ENCODE results near the gene ZNF92.
"Not testable (repeated sequence)": the region's sequence is repeated elsewhere in the genome, so short reads cannot be mapped to it uniquely, and the experiment has no call there.

ZNF92 gene

DNA sequence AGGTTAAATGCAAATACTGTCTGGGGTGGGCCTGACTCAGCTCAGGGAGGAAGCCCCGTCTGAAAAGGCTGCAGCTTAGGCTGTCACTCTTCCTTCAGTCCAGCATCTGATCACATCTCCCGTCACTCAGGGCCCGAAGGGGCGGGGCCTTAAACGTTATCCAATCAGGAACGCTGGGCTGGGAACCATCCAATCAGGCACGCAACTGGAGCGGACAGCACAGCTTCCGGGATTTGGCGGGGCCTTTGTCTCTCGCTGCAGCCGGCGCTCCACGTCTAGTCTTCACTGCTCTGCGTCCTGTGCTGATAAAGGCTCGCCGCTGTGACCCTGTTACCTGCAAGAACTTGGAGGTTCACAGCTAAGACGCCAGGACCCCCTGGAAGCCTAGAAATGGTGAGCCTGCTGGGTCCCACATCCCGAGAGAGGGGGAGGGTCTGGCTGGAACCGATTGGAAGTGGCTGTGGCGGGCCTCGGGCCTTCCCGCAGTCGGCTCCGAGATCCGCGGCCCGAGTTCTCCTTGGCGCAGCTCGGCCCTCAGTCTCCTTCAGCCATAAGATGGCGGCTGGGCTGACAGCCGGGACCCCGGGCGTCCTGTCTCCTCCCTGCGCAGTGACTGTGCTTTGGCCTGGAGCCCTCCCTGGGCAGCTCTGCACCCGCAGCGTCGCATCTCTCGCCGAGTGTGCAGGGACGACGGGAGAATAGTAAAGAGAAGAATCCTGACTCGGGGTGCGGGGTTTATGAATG, at the start of gene ZNF92:
ZNF92 (plus strand) TSS at position 248 of the 744 bp plus-strand sequence; CDS start at position 391, 143 bp downstream.
- in situ Hi-C loops (cut with MboI; ENCODE audit: low sequenced_read_pairs): no loop called here

DNA sequence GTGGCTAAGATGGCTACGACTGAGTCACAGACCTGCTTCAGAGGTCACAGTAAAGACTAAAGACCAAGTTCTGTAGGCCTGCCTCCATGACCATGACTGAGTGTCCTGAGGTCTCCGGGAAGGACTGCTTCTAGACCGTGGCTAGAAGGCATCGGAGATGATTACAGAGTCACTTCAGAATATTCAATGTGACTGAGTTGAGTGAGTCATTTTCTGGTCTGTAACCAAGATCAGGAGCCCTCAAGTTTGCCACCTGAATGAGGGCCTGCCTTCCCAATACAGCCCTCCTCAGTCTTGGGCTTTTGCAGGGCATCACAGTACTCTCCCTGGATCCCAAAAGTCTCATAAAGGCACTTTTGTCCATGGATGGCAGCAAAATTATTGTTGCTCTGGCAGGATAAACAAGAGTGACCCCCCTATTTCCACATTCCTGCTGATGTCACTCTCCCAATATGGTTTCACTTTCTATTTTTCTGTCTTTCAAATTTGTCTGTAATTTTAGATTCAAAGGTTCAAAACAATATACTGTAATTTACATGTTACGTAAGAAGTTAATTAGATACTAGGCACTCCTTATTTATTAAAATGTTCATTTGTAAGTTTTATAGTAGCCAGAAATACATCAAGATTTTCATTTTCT, 47.7 kb upstream of the ZNF92 start:
- in situ Hi-C loops (cut with MboI; ENCODE audit: low sequenced_read_pairs): no loop called here

DNA sequence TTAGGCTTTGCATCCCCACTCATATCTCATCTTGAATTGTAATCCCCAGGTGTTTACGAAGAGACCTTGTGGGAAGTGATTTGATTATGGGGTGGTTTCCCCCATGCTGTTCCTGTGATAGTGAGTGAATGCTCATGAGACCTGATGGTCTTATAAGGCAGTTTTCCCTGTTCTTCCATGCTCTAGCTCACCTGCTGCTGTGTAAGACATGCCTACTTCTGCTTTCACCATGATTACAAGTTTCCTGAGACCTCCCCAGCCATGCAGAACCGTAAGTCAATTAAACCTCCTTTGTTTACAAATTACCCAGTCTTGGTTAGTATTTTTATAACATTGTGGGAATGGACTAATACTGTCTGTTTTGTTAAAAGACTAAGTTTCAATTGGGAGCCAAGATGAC, 35.3 kb upstream of the ZNF92 start:
- in situ Hi-C loops (cut with MboI; ENCODE audit: low sequenced_read_pairs): no loop called here

DNA sequence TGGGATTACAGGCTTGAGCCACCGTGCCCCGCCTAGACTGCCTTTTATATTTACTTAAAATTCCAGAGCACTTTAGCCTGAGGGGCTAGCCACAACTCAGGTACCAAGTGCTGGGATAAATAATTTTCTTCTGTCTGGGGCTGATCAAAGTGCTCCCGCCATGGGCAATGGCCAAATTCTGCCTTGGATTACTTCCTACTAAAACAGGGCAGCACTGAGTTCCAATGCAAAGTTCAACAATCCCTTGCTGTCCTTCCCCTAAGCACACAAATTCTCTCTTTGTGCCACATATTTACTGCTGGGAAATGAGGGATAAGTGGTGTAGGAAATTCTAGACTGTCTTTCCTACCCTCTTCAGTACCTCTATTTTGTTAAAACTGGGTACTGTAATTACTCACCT, 34.4 kb upstream of the ZNF92 start:
- in situ Hi-C loops (cut with MboI; ENCODE audit: low sequenced_read_pairs): no loop called here

DNA sequence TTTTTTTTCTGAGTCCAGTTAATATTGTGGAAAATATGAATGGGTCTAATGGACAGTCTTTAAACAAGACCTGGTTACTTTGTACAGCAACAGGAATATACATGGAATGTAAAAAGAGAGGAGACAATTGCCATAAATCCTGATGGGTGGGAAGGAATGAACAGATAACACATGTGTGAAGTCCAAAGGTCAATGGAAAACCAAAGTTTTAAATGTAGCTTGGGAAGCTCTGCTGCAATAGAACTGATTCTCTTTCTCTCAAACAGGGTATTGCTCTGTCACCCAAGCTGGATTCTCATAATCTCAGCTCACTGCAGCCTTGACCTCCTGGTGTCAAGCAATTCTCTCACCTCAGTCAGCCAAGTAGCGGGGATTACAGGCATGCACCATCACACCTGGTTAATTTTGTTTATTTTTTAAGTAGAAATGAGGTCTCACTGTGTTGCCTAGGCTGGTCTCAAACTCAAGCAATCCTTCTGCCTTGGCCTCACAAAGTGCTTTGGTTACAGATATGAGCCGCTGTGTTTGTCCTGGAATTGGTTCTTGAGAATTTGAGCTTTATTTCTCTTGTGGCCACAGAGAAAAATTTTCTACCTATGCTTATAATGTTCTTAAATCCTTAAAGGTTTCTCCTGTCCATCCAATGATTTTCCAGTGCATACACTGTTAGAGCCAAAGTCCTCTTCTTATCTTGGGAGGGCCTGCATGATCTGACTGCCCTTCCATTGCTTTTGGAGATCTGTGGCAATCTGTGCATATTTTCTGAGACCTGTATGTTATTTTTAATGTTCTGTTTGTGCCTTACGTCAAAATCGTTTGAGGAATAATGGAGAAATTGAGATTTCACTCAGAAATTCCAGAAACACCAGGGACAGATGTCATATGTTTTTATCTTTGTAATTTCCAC, 30.7 kb upstream of the ZNF92 start:
- in situ Hi-C loops (cut with MboI; ENCODE audit: low sequenced_read_pairs): no loop called here

DNA sequence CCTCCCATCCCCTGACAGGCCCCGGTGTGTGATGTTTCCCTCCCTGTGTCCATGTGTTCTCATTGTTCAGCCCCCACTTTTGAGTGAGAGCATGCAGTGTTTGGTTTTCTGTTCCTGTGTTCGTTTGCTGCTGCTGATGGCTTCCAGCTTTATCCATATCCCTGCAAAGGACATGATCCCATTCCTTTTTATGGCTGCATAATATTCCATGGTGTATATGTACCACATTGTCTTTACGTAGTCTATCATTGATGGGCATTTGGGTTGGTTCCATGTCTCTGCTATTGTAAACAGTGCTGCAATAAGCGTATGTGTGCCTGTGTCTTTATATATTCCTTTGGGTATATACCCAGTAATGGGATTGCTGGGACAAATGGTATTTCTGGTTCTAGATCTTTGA, 29.1 kb upstream of the ZNF92 start:
- in situ Hi-C loops (cut with MboI; ENCODE audit: low sequenced_read_pairs): not testable (repeated sequence)

DNA sequence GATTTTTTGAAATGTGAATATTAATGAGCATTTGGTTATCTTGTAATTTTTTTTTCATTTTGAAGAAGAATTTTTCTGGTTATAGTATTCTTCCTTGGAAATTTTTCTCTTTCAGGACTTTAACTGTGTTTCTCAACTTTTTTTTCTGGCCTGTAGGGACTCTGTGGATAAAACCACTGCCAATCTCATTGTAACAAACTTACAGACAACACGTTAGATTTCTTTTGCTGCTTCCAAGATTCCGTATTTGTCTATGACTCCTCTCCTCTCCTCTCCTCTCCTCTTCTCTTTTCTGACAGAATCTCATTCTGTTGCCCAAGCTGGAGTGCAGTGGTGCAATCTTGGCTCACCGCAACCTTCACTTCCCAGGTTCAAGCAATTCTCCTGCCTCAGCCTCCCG, 19.4 kb upstream of the ZNF92 start:
- in situ Hi-C loops (cut with MboI; ENCODE audit: low sequenced_read_pairs): no loop called here

DNA sequence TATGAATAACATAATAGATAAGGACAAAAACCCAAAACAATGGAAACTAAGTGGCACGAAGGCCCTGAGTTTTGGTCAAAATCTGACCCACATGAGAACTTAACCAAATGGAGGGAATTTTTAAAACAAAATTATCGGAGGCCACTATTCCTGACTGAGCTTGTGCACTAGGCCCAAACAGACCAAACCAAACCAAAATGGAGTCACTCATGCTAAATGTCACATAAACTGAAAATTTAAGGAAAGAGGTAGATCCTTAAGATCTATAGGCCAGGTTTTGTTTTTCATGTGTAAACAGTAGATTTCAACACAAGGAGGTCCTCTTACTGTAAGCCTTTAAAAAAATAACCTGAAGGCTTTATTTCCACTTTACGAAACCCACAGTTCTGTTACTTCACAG, 3.8 kb upstream of the ZNF92 start:
- in situ Hi-C loops (cut with MboI; ENCODE audit: low sequenced_read_pairs): no loop called here

DNA sequence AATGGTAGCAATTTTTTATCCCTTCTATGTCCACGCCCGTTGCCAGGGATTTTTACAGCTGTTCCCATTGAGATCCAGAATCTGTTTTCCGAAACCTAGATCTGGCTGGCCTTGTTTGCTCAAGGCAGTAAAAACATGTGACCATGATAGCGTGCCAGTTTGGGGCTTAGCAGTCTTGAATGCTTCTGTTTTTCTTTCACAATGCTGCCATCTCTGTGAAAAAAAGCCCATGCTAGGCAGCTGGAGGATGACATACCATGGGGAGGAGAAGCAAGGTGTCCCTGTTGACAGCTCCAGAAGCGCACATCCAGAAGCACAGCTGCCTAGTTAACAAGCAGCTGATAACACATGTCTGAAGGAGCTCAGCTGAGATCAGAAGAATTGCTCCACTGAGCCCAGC, 2.2 kb upstream of the ZNF92 start:
- in situ Hi-C loops (cut with MboI; ENCODE audit: low sequenced_read_pairs): no loop called here

DNA sequence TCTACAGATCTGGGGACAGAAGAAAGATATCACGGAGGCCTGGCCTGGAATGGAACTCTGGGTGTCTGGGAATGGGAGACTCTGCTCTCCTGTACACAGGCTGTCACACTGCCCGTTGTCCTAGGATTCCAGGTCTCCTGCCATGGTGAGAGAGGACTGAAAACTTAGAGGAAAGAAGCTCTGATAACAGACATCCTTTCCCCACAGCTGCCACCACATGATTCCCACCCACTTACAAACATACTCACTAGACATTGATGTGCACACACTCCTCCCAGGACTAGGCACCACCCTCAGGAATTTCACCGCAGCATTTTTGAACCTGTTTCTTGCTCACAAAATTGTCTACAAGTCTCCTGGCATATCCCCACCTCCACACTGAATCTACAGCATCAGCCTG, 5.7 kb downstream of the ZNF92 start:
- in situ Hi-C loops (cut with MboI; ENCODE audit: low sequenced_read_pairs): no loop called here

DNA sequence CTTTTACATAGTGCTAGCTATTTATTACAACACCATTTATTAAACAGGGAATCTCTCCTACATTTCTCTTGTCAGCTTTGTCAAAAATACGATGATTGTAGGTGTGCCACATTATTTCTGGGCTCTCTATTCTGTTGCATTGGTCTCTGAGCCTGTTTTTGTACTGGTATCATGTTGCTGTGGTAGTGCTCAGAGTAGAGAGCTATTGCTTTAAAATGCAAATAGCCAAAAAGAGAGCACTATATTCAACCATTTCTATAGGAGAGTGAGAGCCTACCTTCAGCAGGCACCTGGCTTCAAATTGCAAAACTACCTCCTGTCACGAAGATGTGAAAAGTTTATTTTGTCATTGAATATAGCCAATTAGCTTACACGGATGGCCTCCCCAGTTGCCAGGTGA, 8.1 kb downstream of the ZNF92 start:
- in situ Hi-C loops (cut with MboI; ENCODE audit: low sequenced_read_pairs): no loop called here

DNA sequence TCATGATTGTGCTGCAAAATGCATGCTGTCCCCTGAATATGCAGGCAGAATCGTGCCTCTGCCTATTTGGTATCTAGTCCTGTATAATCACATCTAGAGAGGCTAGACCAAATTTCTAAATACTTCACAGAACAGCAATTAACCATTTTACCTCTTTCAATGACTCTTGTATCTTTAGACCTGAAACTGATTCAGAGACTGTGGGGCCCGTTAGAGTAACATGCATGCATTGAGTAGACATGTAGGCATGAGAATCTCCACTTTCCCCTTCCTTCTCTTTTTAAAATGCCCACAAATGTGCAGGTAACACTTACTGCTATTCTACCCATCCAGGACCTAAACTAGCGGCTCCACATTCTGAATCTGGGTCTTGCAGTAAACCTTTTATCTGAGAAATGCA, 8.8 kb downstream of the ZNF92 start:
- in situ Hi-C loops (cut with MboI; ENCODE audit: low sequenced_read_pairs): no loop called here

DNA sequence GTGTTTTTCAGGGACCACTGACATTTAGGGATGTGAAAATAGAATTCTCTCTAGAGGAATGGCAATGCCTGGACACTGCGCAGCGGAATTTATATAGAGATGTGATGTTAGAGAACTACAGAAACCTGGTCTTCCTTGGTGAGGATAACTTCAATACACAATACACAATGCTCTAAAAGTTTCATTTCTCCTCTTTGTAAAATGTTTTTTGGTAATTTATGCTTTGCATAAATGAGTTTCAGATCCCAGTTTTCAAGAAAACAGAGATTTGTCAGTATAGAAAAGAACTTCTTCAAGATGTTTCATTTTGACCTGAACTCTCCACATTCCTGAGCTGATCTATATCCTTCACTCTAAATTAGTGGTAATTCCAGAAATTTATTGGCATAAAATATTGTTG, 14.2 kb downstream of the ZNF92 start:
- in situ Hi-C loops (cut with MboI; ENCODE audit: low sequenced_read_pairs): no loop called here

DNA sequence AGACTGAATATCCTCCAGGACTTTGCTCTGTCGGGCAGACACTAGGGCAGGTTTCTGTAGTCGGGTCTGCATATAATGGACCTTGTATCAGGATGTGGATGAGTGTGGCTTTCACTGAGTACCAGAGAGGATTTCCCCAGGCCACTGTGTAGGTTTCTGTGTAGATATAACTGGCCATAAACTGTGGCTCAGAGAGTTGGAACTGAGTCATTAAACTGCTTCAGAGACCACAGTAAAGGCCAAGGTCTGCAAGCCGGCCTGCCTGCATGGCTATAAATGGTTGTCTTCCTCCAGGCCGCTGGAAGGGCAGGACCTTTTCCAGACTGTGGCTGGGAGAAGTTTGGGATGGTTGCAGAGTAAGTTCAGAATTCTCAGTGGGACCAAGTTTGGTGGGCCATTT, 16.9 kb downstream of the ZNF92 start:
- in situ Hi-C loops (cut with MboI; ENCODE audit: low sequenced_read_pairs): no loop called here

DNA sequence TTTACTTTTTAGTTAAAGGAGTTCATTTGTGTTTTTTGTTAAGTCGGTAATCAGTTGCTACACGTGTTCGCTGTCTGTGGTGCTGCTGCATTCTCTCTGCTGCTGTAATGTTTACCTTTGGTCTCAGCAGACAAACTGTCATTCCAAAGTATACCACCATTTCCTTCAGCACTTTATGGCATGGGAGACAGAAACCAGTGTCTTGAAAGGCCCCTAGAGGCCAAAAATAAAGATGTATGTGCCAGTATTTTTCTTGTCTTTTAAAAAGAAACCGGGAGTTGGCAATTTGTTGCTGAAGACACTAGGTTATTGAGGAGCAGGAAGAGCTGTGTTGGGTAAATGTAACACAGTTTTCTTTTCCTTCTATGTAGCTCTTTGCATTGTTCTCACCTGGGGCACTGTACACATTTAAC, 24.1 kb downstream of the ZNF92 start:
- in situ Hi-C loops (cut with MboI; ENCODE audit: low sequenced_read_pairs): no loop called here

DNA sequence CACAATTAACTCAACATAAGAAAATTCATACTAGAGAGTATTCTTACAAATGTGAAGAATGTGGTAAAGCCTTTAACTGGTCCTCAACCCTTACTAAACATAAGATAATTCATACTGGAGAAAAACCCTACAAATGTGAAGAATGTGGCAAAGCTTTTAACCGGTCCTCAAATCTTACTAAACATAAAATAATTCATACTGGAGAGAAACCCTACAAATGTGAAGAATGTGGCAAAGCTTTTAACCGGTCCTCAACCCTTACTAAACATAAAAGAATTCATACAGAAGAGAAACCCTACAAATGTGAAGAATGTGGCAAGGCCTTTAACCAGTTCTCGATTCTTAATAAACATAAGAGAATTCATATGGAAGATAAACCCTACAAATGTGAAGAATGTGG, 25.0 kb downstream of the ZNF92 start:
- in situ Hi-C loops (cut with MboI; ENCODE audit: low sequenced_read_pairs): not testable (repeated sequence)

DNA sequence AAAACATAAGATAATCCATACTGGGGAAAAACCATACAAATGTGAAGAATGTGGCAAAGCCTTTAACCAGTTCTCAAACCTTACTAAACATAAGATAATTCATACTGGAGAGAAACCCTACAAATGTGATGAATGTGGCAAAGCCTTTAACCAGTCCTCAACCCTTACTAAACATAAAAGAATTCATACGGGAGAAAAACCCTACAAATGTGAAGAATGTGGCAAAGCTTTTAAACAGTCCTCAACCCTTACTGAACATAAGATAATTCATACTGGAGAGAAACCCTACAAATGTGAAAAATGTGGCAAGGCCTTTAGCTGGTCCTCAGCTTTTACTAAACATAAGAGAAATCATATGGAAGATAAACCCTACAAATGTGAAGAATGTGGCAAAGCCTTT, 25.4 kb downstream of the ZNF92 start:
- in situ Hi-C loops (cut with MboI; ENCODE audit: low sequenced_read_pairs): not testable (repeated sequence)

DNA sequence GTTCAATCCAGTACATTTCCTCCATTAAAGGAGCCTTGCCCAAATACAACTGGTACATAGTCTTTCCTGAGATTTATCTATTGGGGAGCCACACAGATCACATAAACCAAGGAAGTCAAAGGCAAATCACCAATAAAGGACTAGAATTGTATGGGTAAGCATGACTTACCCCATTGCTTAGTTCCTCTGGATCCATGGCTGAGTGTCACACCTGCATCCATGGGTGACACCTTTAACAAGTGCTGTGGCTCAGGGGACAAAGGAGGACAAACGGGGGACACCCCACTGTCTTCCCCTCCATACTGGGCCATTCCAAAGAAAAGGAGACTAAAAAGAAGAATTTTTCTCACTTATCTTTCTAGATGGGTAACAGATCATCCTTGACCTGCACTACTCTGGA, 30.4 kb downstream of the ZNF92 start:
- in situ Hi-C loops (cut with MboI; ENCODE audit: low sequenced_read_pairs): no loop called here

DNA sequence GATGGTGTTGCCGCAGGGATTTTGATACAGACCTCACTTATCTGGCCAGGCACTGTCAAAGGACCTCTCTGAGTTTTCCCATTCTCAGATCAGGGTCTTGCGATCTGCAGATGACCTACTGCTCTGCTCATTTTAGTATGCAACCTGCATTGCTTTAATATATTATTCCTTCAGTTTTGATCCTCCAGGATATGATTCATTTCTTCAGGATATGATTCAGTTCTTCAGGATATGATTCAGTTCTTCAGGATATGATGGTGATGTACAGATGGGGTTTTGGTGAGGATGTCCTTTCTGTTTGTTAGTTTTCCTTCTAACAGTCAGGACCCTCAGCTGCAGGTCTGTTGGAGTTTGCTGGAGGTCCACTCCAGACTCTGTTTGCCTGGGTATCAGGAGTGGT, 33.1 kb downstream of the ZNF92 start:
- in situ Hi-C loops (cut with MboI; ENCODE audit: low sequenced_read_pairs): not testable (repeated sequence)

DNA sequence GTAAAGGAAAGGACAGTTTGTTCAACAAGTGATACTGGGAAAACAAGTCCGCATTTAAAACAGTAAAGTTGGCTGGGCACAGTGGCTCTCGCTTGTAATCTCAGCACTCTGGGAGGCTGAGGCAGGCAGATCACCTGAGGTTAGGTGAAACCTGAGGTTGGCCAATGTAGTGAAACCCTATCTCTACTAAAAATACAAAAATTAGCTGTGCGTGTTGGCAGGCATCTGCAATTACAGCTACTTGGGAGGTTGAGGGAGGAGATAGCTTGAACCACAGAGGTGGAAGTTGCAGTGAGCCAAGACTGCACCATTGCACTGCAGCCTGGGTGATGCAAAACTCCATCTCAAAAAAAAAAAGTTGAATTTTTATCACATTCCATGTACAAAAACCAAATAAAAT, 35.7 kb downstream of the ZNF92 start:
- in situ Hi-C loops (cut with MboI; ENCODE audit: low sequenced_read_pairs): no loop called here

DNA sequence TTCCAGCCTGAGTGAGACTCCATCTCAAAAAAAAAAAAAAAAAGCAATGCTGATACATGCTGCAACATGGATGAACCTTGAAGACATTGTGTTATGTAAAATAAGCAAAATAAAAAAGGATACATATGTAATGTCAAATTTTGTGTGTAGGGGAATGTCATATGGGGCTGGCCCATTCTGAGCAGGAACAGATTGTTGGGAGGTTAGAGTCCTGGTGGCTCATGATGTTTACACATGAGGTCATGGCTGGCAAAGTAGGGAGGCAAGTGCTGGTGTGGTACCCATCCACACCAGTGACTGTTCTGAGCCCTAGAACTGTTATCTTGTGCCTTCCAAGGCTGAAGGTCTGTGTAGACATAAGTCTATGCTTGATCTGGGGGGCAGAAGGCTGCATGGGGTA, 37.6 kb downstream of the ZNF92 start:
- in situ Hi-C loops (cut with MboI; ENCODE audit: low sequenced_read_pairs): no loop called here

DNA sequence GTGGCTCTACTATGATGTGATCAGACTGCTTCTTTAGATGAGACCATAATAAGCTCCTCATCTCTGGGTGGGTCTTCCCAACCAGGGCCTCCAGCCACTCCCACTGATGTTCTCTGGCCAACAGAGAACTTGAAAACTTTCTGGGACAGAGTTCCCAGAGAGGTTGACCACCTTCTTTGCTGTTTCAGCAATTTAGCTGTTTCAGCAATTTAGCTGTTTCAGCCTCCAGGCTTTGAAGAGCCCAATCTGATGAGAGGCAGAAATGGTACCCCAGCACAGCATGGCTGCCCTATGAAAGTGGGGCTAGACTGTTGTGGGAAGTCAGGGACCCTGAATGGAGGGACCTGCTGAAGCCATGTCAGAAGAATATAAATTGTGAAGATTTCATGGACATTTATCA, 49.0 kb downstream of the ZNF92 start:
- in situ Hi-C loops (cut with MboI; ENCODE audit: low sequenced_read_pairs): no loop called here

All from hTERT RPE-1 (cell line).